Adrenal gland (tissue), 12 donors: Measurements from ENCODE around the gene PNPLA8. TPM values are rescaled to one million over a fixed set of nuclear protein-coding genes. Genes with fewer than 3 reads are reported as not detected.

ENCODE experiments used
- DNase-seq, 7 donors: peaks; one replicate each; pipeline ENCODE4 v3.0.0-alpha.2; 2019 to 2020
- H3K27ac ChIP-seq, 5 donors: fragments of 200-600 bp; sonication (generic) in 4 of 5; 1 replicate in 3 of 5; 2 replicates in 2 of 5; pipeline versions ENCODE4 v1.5.1 to v1.8.0; 2016 to 2020; ENCODE audit warnings: mild to moderate bottlenecking in 1 of 5
- H3K27me3 ChIP-seq: fragments of 200-600 bp; 2 replicates; pipeline ENCODE4 v1.8.0; 2021
- H3K36me3 ChIP-seq, 2 donors: fragments of 200-600 bp; replicated peaks in 1 of 2; 1 replicate in 1 of 2; 2 replicates in 1 of 2; pipeline versions ENCODE4 v1.5.1 to v1.8.0; 2018 to 2022
- H3K4me1 ChIP-seq, 2 donors: fragments of 200-600 bp; replicated peaks in 1 of 2; 1 replicate in 1 of 2; 2 replicates in 1 of 2; pipeline versions ENCODE4 v1.5.1 to v1.8.0; 2018 to 2021
- H3K4me3 ChIP-seq, 4 donors: fragments of 200-600 bp; sonication (generic) in 3 of 4; one replicate each; pipeline ENCODE4 v1.5.1; 2016 to 2018
- H3K9me3 ChIP-seq, 3 donors: fragments of 200-600 bp; sonication (generic) in 1 of 3; replicated peaks in 1 of 3; 1 replicate in 2 of 3; 2 replicates in 1 of 3; pipeline versions ENCODE4 v1.5.1 to v1.8.0; 2016 to 2021
- CTCF ChIP-seq, 6 experiments: fragments of 450-650 bp in 4 of 6; fragments of 200-600 bp in 2 of 6; sonication (generic) in 1 of 6; IDR thresholded peaks; 1 replicate in 5 of 6; 2 replicates in 1 of 6; pipeline versions ENCODE4 v1.5.1 to v1.8.0; 2016 to 2021; ENCODE audit warnings: antibody characterized with exemption in 6 of 6, mild to moderate bottlenecking in 2 of 6, moderate library complexity in 1 of 6
- POLR2A ChIP-seq, 2 donors: fragments of 450-650 bp; IDR thresholded peaks; one replicate each; pipeline ENCODE4 v1.6.1; 2017; ENCODE audit warnings: antibody characterized with exemption in 2 of 2, mild to moderate bottlenecking in 2 of 2, moderate library complexity in 1 of 2
- WGBS, 4 donors: extraction: QIAGEN DNeasy Blood & Tissue Kit in 2 of 4; methylation state at CpG; one replicate each; pipeline versions ENCODE4 v1.1.5 to v1.1.7; 2013 to 2017; 5-methylcytosine and 5-hydroxymethylcytosine counted together
- intact Hi-C, 2 donors: fragments of 100-400 bp; cut with DNase I; formaldehyde crosslinking; loops; one replicate each; pipeline versions ENCODE4 v1.14.1 to v1.15.0; 2022 to 2023
- polyA plus RNA-seq, 3 donors: library from polyadenylated mRNA; stranded (reverse); fragments of 200-250 nt in 2 of 3; fragments of 350-450 nt in 1 of 3; fragmentation: Illumina TruSeq in 1 of 3; extraction: RNeasy Lipid Tissue Mini Kit (QIAGEN cat#74804) in 1 of 3; gene quantifications; one replicate each; pipeline ENCODE4 v1.2.3, GENCODE V29; 2013 to 2014
- total RNA-seq, 9 donors: library from RNA; depleted of rRNA in 4 of 9; stranded (reverse); fragments of >200 nt in 4 of 9; fragments of 120-200 nt in 1 of 9; fragmentation: NEBNext Ultra II Directional in 1 of 9; extraction: Animal tissue kit (Norgen Biotek cat#: 25700) in 1 of 9; gene quantifications; one replicate each; pipeline versions ENCODE4 v1.1.0 to v1.2.4, GENCODE V29; 2013 to 2023
- donor health status: healthy with polysubstance abuse.
- donor health status: Bipolar disorder and iron deficiency.
- donor health status: DM: yes; HTN: yes; CAD: no.
- donor health status: DM: no; HTN: no; CAD: no.
- donor health status: DM: no; HTN: no; CAD: no.
- donor health status: DM: yes; HTN: yes; CAD: no.

Gene PNPLA8
- total and polyA plus RNA-seq, 12 donors, result 17.9 to 131 (median 50.5) TPM

GRCh38 chr7:108459922-108460551 is 65.9 kb downstream of the PNPLA8 start:
- no peaks in the 10 kb centered on the region for H3K36me3 ChIP-seq
- peaks cover 0 to 15% of the 10 kb centered on the region in 2 donors for H3K4me1 ChIP-seq
- H3K27me3 ChIP-seq, result no peaks in the 10 kb centered on the region
- TF ChIP-seq CTCF (IDR thresholded peaks at IDR 0.05) (peak; percentile 36 to 67 (median 58)), POLR2A (IDR thresholded peaks at IDR 0.05) (no peak)
- peak overlapping the region in 1 of 5 donors; percentile 23 for H3K27ac ChIP-seq
- intact Hi-C loops, result loop anchor here in 1 of 2 donors (10.0 kb wide), 1 partner anchor 275 kb away; no protein-coding TSS in a partner anchor
- 32 to 50% (median 38%) methylated on average over 3 of the region's 3 CpGs for WGBS, 4 donors
- H3K9me3 ChIP-seq, result no peaks in the 10 kb centered on the region
- peak in 6 of 7 donors; percentile 36 to 70 (median 42) for DNase-seq
- no peak overlapping the region for H3K4me3 ChIP-seq

GRCh38 chr7:108457871-108458270 is 68.1 kb downstream of the PNPLA8 start:
- intact Hi-C loops, result loop anchor here in 1 of 2 donors (10.0 kb wide), 1 partner anchor 273 kb away; no protein-coding TSS in a partner anchor
- TF ChIP-seq POLR2A (IDR thresholded peaks at IDR 0.05) (no peak), CTCF (IDR thresholded peaks at IDR 0.05) (no peak)

GRCh38 chr7:108456845-108457540 is 68.9 kb downstream of the PNPLA8 start:
- no peak for DNase-seq
- H3K27ac ChIP-seq, result peak overlapping the region in 2 of 5 donors; percentile 77 to 91
- H3K27me3 ChIP-seq, result no peaks in the 10 kb centered on the region
- intact Hi-C loops, result loop anchor here in 1 of 2 donors (10.0 kb wide), 1 partner anchor 272 kb away; no protein-coding TSS in a partner anchor
- H3K4me3 ChIP-seq, result peak overlapping the region in 2 of 4 donors; percentile 77 to 80
- H3K9me3 ChIP-seq, result no peaks in the 10 kb centered on the region
- peaks cover 3 to 38% of the 10 kb centered on the region in 2 donors for H3K4me1 ChIP-seq
- H3K36me3 ChIP-seq, result no peaks in the 10 kb centered on the region
- TF ChIP-seq CTCF (IDR thresholded peaks at IDR 0.05) (no peak), POLR2A (IDR thresholded peaks at IDR 0.05) (no peak)
- WGBS, 4 donors, result 31 to 55% (median 43%) methylated on average over 18 to 19 of the region's 19 CpGs

More at GRCh38 chr7:108457871-108458270, 68.1 kb downstream of the PNPLA8 start:
- no peak overlapping the region for H3K27ac ChIP-seq
- no peak overlapping the region for H3K4me3 ChIP-seq
- peaks cover 3 to 30% of the 10 kb centered on the region in 2 donors for H3K4me1 ChIP-seq
- H3K27me3 ChIP-seq, result no peaks in the 10 kb centered on the region
- DNase-seq, result no peak
- H3K36me3 ChIP-seq, result no peaks in the 10 kb centered on the region
- no peaks in the 10 kb centered on the region for H3K9me3 ChIP-seq

- H3K9me3 ChIP-seq, result no peaks in the 10 kb centered on the region
- H3K27me3 ChIP-seq, result no peaks in the 10 kb centered on the region
- TF ChIP-seq POLR2A (IDR thresholded peaks at IDR 0.05) (peak; percentile 75 to 84), CTCF (IDR thresholded peaks at IDR 0.05) (peak in 3 of 6 experiments; percentile 3 to 31 (median 13))
- peak within 1 kb of the TSS; percentile 54 to 92 (median 78) for H3K27ac ChIP-seq
- peak within 1 kb of the TSS; percentile 65 to 83 (median 78) for H3K4me3 ChIP-seq
- 0 to 1% (median 1%) methylated on average over 1 to 81 of the region's 81 CpGs; no CpG with 5 or more reads in 1 of the 4 donors for WGBS, 4 donors
- no peaks in the 10 kb centered on the region for H3K36me3 ChIP-seq
- DNase-seq, result peak; percentile 89 to 96 (median 93)
- intact Hi-C loops, result loop anchor here in 1 of 2 donors (10.0 kb wide), 1 partner anchor 271 kb away; no protein-coding TSS in a partner anchor
- H3K4me1 ChIP-seq, result peaks cover 3 to 33% of the 10 kb centered on the region in 2 donors
Measured at GRCh38 chr7:108455998-108456677, 69.8 kb downstream of the PNPLA8 start, which contains the start of gene NRCAM. TSS of gene NRCAM (minus strand) at chr7:108456436. CDS start at chr7:108240064, 216,372 bp downstream.
